ENCODE results near the gene LARGE1. TPM values are rescaled to one million over a fixed set of nuclear protein-coding genes. Genes with fewer than 3 reads are reported as not detected.

The LARGE1 gene
- polyA plus RNA-seq, 3 donors = 0.05 to 0.13 TPM; not detected in 1

DNA sequence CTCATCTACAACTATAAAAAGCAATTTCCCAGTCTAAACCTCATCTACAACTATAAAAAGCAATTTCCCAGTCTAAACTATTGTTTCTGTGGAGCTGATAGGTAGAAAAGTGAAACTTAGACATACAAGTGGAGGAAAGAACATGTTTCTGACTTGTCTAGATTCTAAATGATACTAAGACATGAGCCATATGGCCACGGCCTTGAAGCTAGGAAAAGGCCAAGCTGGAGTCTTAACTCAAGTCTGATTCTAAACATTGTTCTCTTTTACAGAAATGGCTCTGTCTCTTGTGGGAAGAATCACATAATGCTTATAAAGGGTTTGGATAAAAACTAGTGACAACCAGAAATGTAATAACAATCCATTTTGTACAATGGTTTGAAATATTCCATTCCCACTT lies 43.8 kb upstream of the LARGE1 start:
- no CpG with 5 or more reads among the region's 1 CpG for WGBS (ENCODE audit: insufficient coverage)
- Histone ChIP-seq H3K4me1 (ENCODE audit: control insufficient read depth in 1 of 2, insufficient read depth in 2 of 2, low read length in 2 of 2) (no peaks in the 10 kb centered on the region), H3K36me3 (replicated peaks in 1 of 2; ENCODE audit: control insufficient read depth in 1 of 2, insufficient read depth in 2 of 2, low read length in 2 of 2) (no peaks in the 10 kb centered on the region), H3K4me3 (replicated peaks in 1 of 3; ENCODE audit: low read depth in 2 of 3, low read length in 3 of 3) (no peak overlapping the region), H3K27ac (ENCODE audit: low read depth in 1 of 2, low read length in 2 of 2) (no peak overlapping the region), H3K9ac (ENCODE audit: insufficient read depth, low read length, poor library complexity, severe bottlenecking) (no peak overlapping the region), H4K20me1 (ENCODE audit: insufficient read depth, low read length) (no peaks in the 10 kb centered on the region), H2AFZ (ENCODE audit: insufficient read depth, low read depth, low read length, poor library complexity, severe bottlenecking) (no peak overlapping the region), H3K9me3 (replicated peaks in 1 of 2; ENCODE audit: control insufficient read depth in 1 of 2, insufficient read depth in 1 of 2, low read length in 2 of 2) (peaks cover 0 to 6% of the 10 kb centered on the region in 2 donors), H3K27me3 (ENCODE audit: control insufficient read depth in 2 of 2, insufficient read depth in 2 of 2, low read length in 2 of 2) (no peaks in the 10 kb centered on the region), H3K4me2 (replicated peaks; ENCODE audit: extremely low read depth, low read length, poor library complexity, severe bottlenecking) (no peak overlapping the region), H3K79me2 (ENCODE audit: insufficient read depth, low read length) (no peaks in the 10 kb centered on the region)
- Mint-ChIP-seq H3K36me3 (no peaks in the 10 kb centered on the region), H3K4me1 (no peaks in the 10 kb centered on the region), H3K9me3 (peaks cover 0 to 11% (median 2%) of the 10 kb centered on the region in 7 donors), H3K27ac (no peak overlapping the region), H3K27me3 (ENCODE audit: low read depth in 3 of 3) (peaks cover 0 to 3% (median 2%) of the 10 kb centered on the region in 3 donors), H3K4me3 (no peak overlapping the region)
- intact Hi-C loops (cut with micrococcal nuclease) = no loop called here
- no peak for DNase-seq
- no peak for TF ChIP-seq CTCF (IDR thresholded peaks at IDR 0.05)

DNA sequence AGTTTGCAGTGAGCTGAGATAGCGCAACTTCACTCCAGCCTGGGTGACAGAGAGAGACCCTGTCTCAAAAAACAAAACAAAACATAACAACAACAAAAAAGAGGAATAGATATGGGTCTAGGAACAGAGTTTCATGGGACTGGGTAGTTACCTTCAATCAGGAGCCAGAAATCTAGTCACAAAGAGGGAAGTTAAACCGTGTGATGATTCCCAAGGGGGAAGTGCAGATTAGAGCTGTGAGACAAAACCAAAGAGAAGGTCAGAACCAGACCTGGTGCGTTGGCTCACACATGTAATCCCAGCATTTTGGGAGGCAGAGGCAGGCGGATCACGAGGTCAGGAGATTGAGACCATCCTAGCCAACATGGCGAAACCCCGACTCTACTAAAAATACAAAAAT lies 42.1 kb upstream of the LARGE1 start:
- DNase-seq = no peak
- Histone ChIP-seq H3K27me3 (ENCODE audit: control insufficient read depth in 2 of 2, insufficient read depth in 2 of 2, low read length in 2 of 2) (no peaks in the 10 kb centered on the region), H3K4me3 (replicated peaks in 1 of 3; ENCODE audit: low read depth in 2 of 3, low read length in 3 of 3) (no peak overlapping the region), H2AFZ (ENCODE audit: insufficient read depth, low read depth, low read length, poor library complexity, severe bottlenecking) (no peak overlapping the region), H3K9ac (ENCODE audit: insufficient read depth, low read length, poor library complexity, severe bottlenecking) (no peak overlapping the region), H3K9me3 (replicated peaks in 1 of 2; ENCODE audit: control insufficient read depth in 1 of 2, insufficient read depth in 1 of 2, low read length in 2 of 2) (peaks cover 0 to 6% of the 10 kb centered on the region in 2 donors), H3K27ac (ENCODE audit: low read depth in 1 of 2, low read length in 2 of 2) (no peak overlapping the region), H3K79me2 (ENCODE audit: insufficient read depth, low read length) (no peaks in the 10 kb centered on the region), H4K20me1 (ENCODE audit: insufficient read depth, low read length) (no peaks in the 10 kb centered on the region), H3K4me2 (replicated peaks; ENCODE audit: extremely low read depth, low read length, poor library complexity, severe bottlenecking) (no peak overlapping the region), H3K36me3 (replicated peaks in 1 of 2; ENCODE audit: control insufficient read depth in 1 of 2, insufficient read depth in 2 of 2, low read length in 2 of 2) (no peaks in the 10 kb centered on the region), H3K4me1 (ENCODE audit: control insufficient read depth in 1 of 2, insufficient read depth in 2 of 2, low read length in 2 of 2) (no peaks in the 10 kb centered on the region)
- 57% methylated on average over 3 of the region's 7 CpGs for WGBS (ENCODE audit: insufficient coverage)
- H3K9me3 Mint-ChIP-seq = peaks cover 0 to 8% (median 2%) of the 10 kb centered on the region in 7 donors
- H3K4me3 Mint-ChIP-seq = no peak overlapping the region
- H3K36me3 Mint-ChIP-seq = no peaks in the 10 kb centered on the region
- no peak overlapping the region for H3K27ac Mint-ChIP-seq
- H3K4me1 Mint-ChIP-seq = no peaks in the 10 kb centered on the region
- intact Hi-C loops (cut with micrococcal nuclease) = no loop called here
- H3K27me3 Mint-ChIP-seq (ENCODE audit: low read depth in 3 of 3) = peaks cover 0 to 3% (median under 1%) of the 10 kb centered on the region in 3 donors
- no peak for TF ChIP-seq CTCF (IDR thresholded peaks at IDR 0.05)
